GM18508 (cell line): ENCODE measurements around the gene ZNF614.
"Not testable (repeated sequence)": the region's sequence is repeated elsewhere in the genome, so short reads cannot be mapped to it uniquely, and the experiment has no call there.

Experiments
- ATAC-seq: cut with Tn5 transposase; IDR thresholded peaks from one replicate; pipeline ENCODE4 v1.9.1; 2021; ENCODE audit warnings: moderate number of reproducible peaks; ENCODE audit not compliant: insufficient read depth, unreplicated experiment

ZNF614 gene

DNA sequence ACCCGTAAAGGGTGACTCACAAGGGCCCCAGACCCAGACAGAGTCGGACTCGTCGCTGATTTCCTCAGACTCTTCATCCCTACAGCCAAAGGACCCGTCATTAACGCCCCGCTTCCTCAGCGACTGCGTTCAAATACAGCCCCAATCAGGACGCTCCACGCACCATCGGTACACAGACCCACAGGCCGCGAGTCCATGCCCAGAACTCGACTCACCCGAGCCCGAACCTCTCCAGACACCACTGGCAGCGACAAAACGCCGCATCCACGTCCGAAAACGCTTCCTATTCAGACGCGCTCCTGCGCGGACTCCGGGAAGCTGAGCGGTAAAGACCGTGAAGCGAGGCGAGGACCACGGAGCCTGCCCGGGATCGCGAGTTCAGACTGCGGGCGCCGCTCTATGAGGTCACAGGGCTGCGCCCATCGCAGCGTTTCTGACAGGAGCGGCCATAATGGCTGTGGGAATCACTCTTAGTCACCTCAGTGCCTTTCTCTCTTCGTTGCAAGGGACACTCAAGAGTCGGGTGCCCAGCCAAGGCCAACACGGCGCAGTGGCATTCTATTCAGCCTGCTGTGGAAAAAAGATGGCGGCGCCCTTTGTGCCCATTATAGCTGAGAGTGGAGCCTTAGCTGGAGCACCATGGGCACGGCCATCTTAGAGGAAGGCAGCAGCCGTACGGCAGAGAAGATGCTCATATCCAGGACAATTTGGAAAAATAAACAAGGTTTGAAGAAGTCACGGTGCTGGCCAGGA is at the start of gene ZNF614:
Gene ZNF614 (minus strand): TSS at position 353 of the 753 bp plus-strand sequence. CDS start 2,634 bp downstream, outside the sequence.
- ATAC-seq = peak; percentile 41

DNA sequence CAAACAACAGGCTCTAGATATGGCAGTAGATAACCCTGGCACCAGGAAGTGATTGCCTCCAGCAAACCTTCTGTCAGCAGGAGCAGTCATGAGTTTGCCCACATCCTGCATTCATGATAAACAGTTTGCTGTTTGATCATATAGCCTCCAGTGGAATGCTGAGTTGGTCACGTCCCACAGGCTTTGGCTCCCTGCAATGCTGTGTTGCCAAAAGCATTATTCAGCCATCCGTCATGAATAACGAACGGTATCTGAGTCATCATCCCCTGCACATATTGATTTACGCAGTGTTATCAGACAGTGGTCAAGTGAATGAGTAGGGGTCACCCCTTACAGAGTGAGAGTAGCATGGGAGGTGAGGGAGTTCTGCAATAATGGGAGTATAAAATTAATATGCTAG is 42.3 kb upstream of the ZNF614 start:
- no peak for ATAC-seq

DNA sequence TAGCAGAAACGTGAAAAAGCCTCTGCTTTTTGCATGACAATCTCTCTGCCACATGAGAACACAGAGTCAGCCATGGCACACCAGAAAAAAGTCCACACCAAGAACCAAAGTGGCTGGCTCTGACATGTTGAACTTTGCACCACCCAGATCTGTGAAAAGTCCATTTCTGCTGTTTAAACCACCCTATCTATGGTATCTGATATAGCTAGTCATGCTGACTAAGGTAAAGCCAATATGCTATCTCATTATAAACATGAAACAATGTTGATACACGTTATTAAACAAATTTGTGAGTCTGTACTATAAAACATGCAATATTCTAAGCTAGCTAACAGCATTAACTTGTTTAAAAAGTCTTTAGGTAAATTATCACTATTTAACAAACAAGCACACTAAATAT is 41.5 kb upstream of the ZNF614 start:
- ATAC-seq = no peak

GRCh38 chr19:52066258-52066863 is 38.2 kb upstream of the ZNF614 start:
- no peak for ATAC-seq

DNA sequence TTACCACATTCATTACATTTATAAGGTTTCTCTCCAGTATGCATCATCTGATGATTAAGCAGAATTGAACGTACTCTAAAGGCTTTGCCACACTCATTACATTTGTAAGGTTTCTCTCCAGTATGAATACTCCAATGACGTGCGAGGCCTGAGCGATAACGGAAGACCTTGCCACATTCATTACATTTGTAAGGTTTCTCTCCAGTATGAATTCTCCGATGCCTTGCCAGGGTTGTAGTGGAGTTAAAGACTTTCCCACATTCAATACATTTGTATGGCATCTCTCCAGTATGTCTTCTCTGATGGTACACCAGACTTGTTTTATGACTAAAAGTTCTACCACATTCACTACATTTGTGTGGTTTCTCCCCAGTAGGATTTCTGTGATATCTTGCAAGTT is 37.2 kb upstream of the ZNF614 start:
- ATAC-seq = no peak

DNA sequence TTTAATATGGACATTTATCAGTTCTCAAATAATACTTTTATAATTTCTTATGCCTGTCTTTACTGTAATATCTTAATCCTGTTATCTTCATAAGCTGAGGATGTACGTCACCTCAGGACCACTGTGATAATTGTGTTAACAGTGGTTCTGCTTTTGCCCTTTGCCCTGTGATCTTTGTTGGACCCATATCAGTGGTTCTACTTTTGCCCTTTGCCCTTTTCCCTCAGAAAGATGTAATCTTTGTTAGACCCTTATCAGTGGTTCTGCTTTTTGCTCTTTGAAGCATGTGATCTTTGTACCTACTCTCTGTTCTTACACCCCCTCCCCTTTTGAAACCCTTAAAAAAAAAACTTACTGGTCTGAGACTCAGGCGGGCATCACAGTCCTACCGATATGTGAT is 28.3 kb upstream of the ZNF614 start:
- not testable (repeated sequence) for ATAC-seq

DNA sequence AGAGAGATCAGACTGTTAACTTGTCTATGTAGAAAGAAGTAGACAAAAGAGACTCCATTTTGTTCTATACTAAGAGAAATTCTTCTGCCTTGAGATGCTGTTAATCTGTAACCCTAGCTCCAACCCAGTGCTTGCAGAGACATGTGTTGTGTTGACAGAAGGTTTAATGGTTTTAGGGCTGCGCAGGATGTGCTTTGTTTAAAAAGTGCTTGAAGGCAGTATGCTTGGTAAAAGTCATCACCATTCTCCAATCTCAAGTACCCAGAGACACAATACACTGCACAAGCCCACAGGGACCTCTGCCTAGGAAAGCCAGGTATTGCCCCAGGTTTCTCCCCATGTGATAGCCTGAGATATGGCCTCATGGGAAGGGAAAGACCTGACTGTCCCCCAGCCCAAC is 23.6 kb upstream of the ZNF614 start:
- not testable (repeated sequence) for ATAC-seq

- ATAC-seq = peak; percentile 47
These were observed 20.6 kb upstream of the ZNF614 start, which contains the start of gene ZNF432 for GRCh38 chr19:52048555-52049501. ZNF432 (minus strand) TSS chr19:52048838; CDS start chr19:52046868, 1,970 bp downstream.

DNA sequence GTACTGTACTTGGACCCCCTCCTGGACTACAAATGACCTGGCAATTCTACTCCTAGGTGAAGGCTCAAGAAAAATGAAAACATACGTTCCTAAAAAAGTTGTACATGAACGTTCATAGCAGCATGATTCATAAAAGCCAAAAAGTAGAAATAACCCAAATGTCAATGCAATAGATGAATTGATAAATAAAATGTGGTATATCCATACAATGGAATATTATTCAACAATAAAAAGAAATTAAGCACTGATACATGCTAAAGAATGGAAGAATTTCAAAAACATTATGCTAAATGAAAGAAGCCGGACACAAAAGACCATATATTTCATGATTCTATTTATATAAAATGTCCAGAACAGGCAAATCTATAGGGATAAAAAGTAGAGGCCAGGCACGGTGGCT is 11.0 kb upstream of the ZNF614 start:
- ATAC-seq = no peak

DNA sequence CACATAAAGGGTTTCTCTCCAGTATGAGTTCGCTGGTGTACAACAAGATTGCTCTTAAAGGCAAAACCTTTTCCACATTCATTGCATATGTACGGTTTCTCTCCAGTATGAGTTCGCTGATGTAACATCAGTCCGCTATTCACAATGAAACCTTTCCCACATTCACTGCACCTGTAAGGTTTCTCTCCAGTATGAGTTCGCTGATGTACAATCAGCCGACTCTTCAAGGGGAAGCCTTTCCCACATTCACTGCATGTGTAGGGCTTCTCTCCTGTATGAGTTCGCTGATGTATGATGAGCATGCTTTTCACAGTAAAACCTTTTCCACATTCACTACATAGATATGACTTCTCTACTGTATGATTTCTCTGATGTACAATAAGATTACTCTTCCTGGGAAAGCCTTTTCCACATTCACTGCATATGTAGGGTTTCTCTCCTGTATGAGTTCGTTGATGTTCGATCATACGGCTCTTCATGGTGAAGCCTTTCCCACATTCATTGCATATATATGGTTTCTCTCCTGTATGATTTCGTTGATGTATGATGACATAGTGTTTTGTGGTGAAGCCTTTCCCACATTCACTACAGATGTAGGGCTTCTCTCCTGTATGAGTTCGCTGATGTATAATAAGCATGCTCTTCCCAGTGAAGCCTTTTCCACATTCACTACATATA is 6.0 kb upstream of the ZNF614 start:
- ATAC-seq = no peak

DNA sequence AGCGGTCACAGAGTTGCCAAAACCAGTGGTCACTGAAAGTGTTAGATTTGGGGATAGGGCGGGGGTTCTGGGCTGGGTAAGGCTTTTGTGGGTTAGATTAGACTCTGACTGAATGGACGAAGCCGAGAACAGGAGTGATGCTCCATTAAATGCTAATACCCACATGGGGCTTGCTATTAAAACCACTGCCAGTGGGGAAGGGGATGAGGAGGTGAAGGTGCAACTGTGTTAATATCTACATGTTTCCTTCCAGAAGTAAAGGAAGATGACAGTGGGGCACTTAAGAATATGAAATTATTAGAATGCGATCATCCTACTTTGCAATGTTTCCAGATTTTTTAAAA is 573 bp upstream of the ZNF614 start:
- ATAC-seq = peak; percentile 10

DNA sequence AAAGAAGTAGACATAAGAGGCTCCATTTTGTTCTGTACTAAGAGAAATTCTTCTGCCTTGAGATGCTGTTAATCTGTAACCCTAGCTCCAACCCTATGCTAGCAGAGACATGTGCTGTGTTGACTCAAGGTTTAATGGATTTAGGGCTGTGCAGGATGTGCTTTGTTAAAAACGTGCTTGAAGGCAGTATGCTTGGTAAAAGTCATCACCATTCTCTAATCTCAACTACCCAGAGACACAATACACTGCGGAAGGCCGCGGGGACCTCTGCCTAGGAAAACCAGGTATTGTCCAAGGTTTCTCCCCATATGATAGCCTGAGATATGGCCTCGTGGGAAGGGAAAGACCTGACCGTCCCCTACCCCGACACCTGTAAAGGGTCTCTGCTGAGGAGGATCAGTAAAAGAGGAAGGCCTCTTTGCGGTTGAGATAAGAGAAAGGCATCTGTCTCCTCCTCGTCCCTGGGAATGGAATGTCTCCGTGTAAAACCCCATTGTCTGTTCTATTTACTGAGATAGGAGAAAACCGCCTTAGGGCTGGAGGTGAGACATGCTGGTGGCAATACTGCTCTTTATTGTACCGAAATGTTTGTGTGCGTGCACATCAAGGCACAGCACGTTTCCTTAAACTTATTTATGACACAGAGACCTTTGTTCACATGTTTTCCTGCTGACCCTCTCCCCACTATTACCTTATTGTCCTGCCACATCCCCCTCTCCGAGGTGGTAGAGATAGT is 1.8 kb downstream of the ZNF614 start:
- ATAC-seq = not testable (repeated sequence)

DNA sequence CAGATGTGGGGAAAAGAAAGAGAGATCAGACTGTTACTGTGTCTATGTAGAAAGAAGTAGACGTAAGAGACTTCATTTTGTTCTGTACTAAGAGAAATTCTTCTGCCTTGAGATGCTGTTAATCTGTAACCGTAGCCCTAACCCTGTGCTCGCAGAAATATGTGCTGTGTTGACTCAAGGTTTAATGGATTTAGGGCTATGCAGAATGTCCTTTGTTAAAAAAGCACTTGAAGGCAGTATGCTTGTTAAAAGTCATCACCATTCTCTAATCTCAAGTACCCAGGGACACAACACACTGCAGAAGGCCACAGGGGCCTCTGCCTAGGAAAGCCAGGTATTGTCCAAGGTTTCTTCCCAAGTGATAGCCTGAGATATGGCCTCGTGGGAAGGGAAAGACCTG is 3.7 kb downstream of the ZNF614 start:
- not testable (repeated sequence) for ATAC-seq

- no peak for ATAC-seq
These were observed 6.0 kb downstream of the ZNF614 start for GRCh38 chr19:52022193-52022592.

DNA sequence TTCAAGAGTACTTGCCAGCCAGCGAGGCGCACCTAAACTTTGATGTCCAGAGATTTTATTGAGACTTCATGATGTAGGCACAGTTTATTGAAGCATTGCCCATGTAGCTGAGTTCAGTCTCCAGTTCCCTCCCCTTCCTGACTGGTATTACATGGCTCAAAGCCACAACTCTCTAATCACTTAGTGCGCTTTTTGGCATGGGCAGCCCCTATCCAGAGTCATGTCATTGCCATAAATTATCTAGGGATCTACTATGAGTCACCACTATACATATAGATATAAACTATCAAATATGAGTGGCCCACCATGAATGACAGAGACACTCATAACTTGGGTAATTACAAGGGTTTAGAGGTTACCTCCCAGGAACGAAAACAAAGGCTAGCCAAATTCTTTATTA is 7.7 kb downstream of the ZNF614 start:
- no peak for ATAC-seq

DNA sequence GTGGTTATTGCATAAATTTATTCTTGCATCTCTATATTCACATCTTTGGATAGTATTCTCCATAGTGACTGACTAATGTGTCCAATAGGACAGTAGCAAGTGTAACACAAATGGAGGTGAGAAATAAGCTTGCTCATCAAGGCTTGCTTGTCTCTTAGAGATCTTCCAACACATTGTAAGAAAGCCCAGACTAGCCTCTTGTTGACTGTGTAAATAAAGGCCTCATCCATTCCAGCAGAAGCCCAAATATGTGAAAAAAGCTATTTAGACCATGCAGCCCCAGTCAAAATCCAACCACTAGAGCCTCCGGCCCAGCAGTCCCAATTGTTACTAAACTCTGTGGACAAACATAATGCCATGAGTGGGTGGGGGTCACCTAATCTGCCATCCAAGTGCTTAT is 17.5 kb downstream of the ZNF614 start:
- ATAC-seq = no peak

DNA sequence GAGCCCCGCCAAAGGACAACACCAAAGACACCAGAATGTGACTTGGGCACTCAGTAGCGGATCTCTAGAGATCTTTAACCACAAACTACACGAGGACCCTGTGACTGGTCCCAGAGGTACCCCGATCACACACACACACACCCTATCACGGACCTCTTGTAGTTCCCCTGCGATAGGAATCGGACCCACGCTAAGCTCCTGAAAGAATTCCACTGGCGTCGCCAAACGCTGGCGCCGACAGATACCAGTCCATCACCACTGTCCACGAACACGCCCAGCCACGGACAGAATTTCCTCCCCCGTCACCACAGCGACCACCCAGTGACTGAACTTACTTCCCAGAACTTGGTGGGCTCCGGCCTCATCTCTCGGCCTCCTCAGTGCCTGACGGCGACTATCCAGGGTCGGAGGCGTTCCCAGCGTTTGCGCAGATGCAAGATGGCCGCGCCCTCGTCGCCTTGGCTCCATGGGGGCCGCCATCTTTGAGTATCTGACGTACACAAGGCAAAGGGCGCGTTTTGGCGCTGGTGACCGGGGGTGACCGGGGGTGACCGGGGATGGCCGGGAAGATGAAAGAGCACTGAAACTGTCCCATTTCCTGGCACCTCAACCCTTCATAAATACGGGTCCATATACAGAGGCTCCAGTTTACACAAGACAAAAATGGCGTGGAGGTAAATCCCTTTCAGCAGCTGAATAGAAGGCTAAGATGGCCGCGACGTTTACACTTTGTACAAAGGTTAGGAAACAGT is 20.2 kb downstream of the ZNF614 start, which contains the start of gene ZNF615:
Gene ZNF615 (minus strand): TSS at position 406 of the 752 bp plus-strand sequence. CDS start 4,500 bp downstream, outside the sequence.
- ATAC-seq = peak; percentile 56

DNA sequence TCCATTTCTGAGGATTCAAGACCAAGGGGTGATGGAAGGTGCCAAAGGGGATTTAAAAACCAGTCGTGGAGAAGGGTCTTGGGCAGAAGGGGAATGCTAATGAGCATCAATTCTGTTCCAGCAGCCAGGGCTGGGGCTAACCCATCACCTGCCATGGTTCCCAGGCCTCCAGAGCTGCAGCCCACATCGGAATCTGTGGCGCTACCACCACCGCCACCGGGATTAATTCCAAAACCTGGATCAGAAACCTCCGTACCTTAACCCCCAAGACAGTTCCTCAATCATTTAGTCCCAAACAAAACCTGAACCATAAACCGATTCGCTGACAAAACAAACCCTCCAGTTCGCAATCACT is 20.8 kb downstream of the ZNF614 start:
- no peak for ATAC-seq
